ENCODE results near the gene PAQR5.

- TF ChIP-seq, protein P1, sequence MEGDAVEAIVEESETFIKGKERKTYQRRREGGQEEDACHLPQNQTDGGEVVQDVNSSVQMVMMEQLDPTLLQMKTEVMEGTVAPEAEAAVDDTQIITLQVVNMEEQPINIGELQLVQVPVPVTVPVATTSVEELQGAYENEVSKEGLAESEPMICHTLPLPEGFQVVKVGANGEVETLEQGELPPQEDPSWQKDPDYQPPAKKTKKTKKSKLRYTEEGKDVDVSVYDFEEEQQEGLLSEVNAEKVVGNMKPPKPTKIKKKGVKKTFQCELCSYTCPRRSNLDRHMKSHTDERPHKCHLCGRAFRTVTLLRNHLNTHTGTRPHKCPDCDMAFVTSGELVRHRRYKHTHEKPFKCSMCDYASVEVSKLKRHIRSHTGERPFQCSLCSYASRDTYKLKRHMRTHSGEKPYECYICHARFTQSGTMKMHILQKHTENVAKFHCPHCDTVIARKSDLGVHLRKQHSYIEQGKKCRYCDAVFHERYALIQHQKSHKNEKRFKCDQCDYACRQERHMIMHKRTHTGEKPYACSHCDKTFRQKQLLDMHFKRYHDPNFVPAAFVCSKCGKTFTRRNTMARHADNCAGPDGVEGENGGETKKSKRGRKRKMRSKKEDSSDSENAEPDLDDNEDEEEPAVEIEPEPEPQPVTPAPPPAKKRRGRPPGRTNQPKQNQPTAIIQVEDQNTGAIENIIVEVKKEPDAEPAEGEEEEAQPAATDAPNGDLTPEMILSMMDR (IDR thresholded peaks at IDR 0.05; ENCODE audit: low read depth, low read length) = no peak
- no peak for TF ChIP-seq POLR2A (IDR thresholded peaks at IDR 0.05; ENCODE audit: extremely low read depth, insufficient read length)
Observed at GRCh38 chr15:69280783-69281182, 17.9 kb upstream of the PAQR5 start.

Measured in NB4 (cell line).